Mesendoderm (in vitro differentiated cells): Measurements from ENCODE around the gene SLC2A14.
"Not testable (repeated sequence)": the region's sequence is repeated elsewhere in the genome, so short reads cannot be mapped to it uniquely, and the experiment has no call there.

ENCODE experiments used
- DNase-seq: peaks from one replicate; pipeline ENCODE4 v3.0.0; 2013
- H2AK5ac ChIP-seq: 2 replicates; pipeline ENCODE4 v1.6.1; 2013; ENCODE audit warnings: low read length, inconsistent platforms
- H2BK120ac ChIP-seq: 2 replicates; pipeline ENCODE4 v1.6.1; 2013; ENCODE audit warnings: low read depth, mild to moderate bottlenecking, low read length, moderate library complexity, mixed read lengths
- H2BK15ac ChIP-seq: replicated peaks from 2 replicates; pipeline ENCODE4 v1.6.1; 2013; ENCODE audit warnings: low read depth, mild to moderate bottlenecking, moderate library complexity
- H2BK5ac ChIP-seq: 2 replicates; pipeline ENCODE4 v1.6.1; 2013; ENCODE audit warnings: low read length, inconsistent platforms
- H3K18ac ChIP-seq: 2 replicates; pipeline ENCODE4 v1.6.1; 2013; ENCODE audit warnings: mild to moderate bottlenecking, low read length, mixed read lengths
- H3K23ac ChIP-seq: one replicate; pipeline ENCODE4 v1.6.1; 2013; ENCODE audit warnings: low read length
- H3K27ac ChIP-seq: 2 replicates; pipeline ENCODE4 v1.5.1; 2013; ENCODE audit warnings: low read depth, mild to moderate bottlenecking, inconsistent platforms, low read length, moderate library complexity
- H3K27me3 ChIP-seq: 2 replicates; pipeline ENCODE4 v1.6.1; 2013; ENCODE audit warnings: low read length, control low read depth, mild to moderate bottlenecking, inconsistent platforms; ENCODE audit not compliant: insufficient read depth, poor library complexity
- H3K36me3 ChIP-seq: 2 replicates; pipeline ENCODE4 v1.6.1; 2013; ENCODE audit warnings: low read length, inconsistent platforms; ENCODE audit not compliant: control insufficient read depth, insufficient read depth
- H3K4ac ChIP-seq: one replicate; pipeline ENCODE4 v1.6.1; 2013; ENCODE audit warnings: low read depth, mild to moderate bottlenecking, low read length, moderate library complexity
- H3K4me1 ChIP-seq: 2 replicates; pipeline ENCODE4 v1.6.1; 2013; ENCODE audit warnings: low read depth, low read length, inconsistent platforms; ENCODE audit not compliant: control insufficient read depth
- H3K4me2 ChIP-seq: 2 replicates; pipeline ENCODE4 v1.6.1; 2013; ENCODE audit warnings: low read length
- H3K4me3 ChIP-seq: 2 replicates; pipeline ENCODE4 v1.5.1; 2013; ENCODE audit warnings: mild to moderate bottlenecking, low read length
- H3K56ac ChIP-seq: one replicate; pipeline ENCODE4 v1.6.1; 2013; ENCODE audit warnings: low read length
- H3K79me1 ChIP-seq: 2 replicates; pipeline ENCODE4 v1.6.1; 2013; ENCODE audit warnings: low read length, inconsistent platforms
- H3K79me2 ChIP-seq: 2 replicates; pipeline ENCODE4 v1.6.1; 2013; ENCODE audit warnings: mild to moderate bottlenecking, low read length; ENCODE audit not compliant: control insufficient read depth, insufficient read depth
- H3K9ac ChIP-seq: 2 replicates; pipeline ENCODE4 v1.6.1; 2013; ENCODE audit warnings: low read length, inconsistent platforms
- H4K5ac ChIP-seq: one replicate; pipeline ENCODE4 v1.6.1; 2013; ENCODE audit warnings: low read length
- H4K8ac ChIP-seq: one replicate; pipeline ENCODE4 v1.6.1; 2013; ENCODE audit warnings: low read depth, mild to moderate bottlenecking, control low read depth, low read length, moderate library complexity
- WGBS: extraction: QIAGEN DNeasy Blood & Tissue Kit; methylation state at CpG from one replicate; pipeline ENCODE4 v1.1.7; 2013; ENCODE audit warnings: low lambda C conversion rate, missing lambda C conversion rate; ENCODE audit not compliant: insufficient coverage; ENCODE audit errors: extremely low coverage; 5-methylcytosine and 5-hydroxymethylcytosine counted together

Gene SLC2A14

GRCh38 chr12:7868391-7868790, 4.3 kb downstream of the SLC2A14 start:
- Histone ChIP-seq H3K79me1 (no peaks in the 10 kb centered on the region), H3K18ac (no peak overlapping the region), H3K4ac (no peak overlapping the region), H2AK5ac (no peak overlapping the region), H2BK5ac (no peak overlapping the region), H3K36me3 (no peaks in the 10 kb centered on the region), H3K4me2 (no peak overlapping the region), H3K27me3 (no peaks in the 10 kb centered on the region), H3K27ac (no peak overlapping the region), H4K5ac (no peak overlapping the region), H3K4me3 (no peak overlapping the region), H3K4me1 (peaks cover 2% of the 10 kb centered on the region), H3K56ac (no peak overlapping the region), H3K23ac (no peak overlapping the region), H3K9ac (no peak overlapping the region), H2BK120ac (no peak overlapping the region), H2BK15ac (no peak overlapping the region), H3K79me2 (no peaks in the 10 kb centered on the region), H4K8ac (no peak overlapping the region)
- WGBS: no CpG with 5 or more reads among the region's 4 CpGs
- no peak for DNase-seq

GRCh38 chr12:7864601-7865150, 8.0 kb downstream of the SLC2A14 start:
- H3K4me3 ChIP-seq: no peak overlapping the region
- H3K56ac ChIP-seq: no peak overlapping the region
- no peak overlapping the region for H3K27ac ChIP-seq
- no peak overlapping the region for H3K4me2 ChIP-seq
- H2BK5ac ChIP-seq: no peak overlapping the region
- H3K36me3 ChIP-seq: no peaks in the 10 kb centered on the region
- H3K4ac ChIP-seq: no peak overlapping the region
- H4K8ac ChIP-seq: no peak overlapping the region
- H4K5ac ChIP-seq: no peak overlapping the region
- no peak overlapping the region for H3K9ac ChIP-seq
- no peaks in the 10 kb centered on the region for H3K27me3 ChIP-seq
- no peak for DNase-seq
- no peaks in the 10 kb centered on the region for H3K79me1 ChIP-seq
- no CpG with 5 or more reads among the region's 12 CpGs for WGBS
- H3K4me1 ChIP-seq: peaks cover 2% of the 10 kb centered on the region
- no peak overlapping the region for H3K18ac ChIP-seq
- H3K79me2 ChIP-seq: no peaks in the 10 kb centered on the region
- H2BK120ac ChIP-seq: no peak overlapping the region
- no peak overlapping the region for H2AK5ac ChIP-seq
- H3K23ac ChIP-seq: no peak overlapping the region
- no peak overlapping the region for H2BK15ac ChIP-seq

GRCh38 chr12:7862814-7863348, 9.8 kb downstream of the SLC2A14 start:
- WGBS: no CpG with 5 or more reads among the region's 20 CpGs

GRCh38 chr12:7862301-7862700, 10.4 kb downstream of the SLC2A14 start:
- H3K23ac ChIP-seq: not testable (repeated sequence)

More at GRCh38 chr12:7862814-7863348, 9.8 kb downstream of the SLC2A14 start:
- not testable (repeated sequence) for H3K79me2 ChIP-seq, H3K27ac ChIP-seq, H3K36me3 ChIP-seq, H3K9ac ChIP-seq, H3K4ac ChIP-seq, H4K5ac ChIP-seq, H2AK5ac ChIP-seq, H3K18ac ChIP-seq, H3K79me1 ChIP-seq, H3K27me3 ChIP-seq, H3K4me3 ChIP-seq, H3K23ac ChIP-seq, H2BK5ac ChIP-seq, DNase-seq, H4K8ac ChIP-seq, H3K4me1 ChIP-seq, H3K56ac ChIP-seq, H3K4me2 ChIP-seq, H2BK15ac ChIP-seq, H2BK120ac ChIP-seq

GRCh38 chr12:7859552-7859951, 13.2 kb downstream of the SLC2A14 start:
- peak overlapping the region; percentile 98 for H3K27ac ChIP-seq
- DNase-seq: peak; percentile 35
- no peaks in the 10 kb centered on the region for H3K79me1 ChIP-seq
- H3K23ac ChIP-seq: no peak overlapping the region
- no peaks in the 10 kb centered on the region for H3K36me3 ChIP-seq
- H4K5ac ChIP-seq: no peak overlapping the region
- WGBS: no CpG with 5 or more reads among the region's 2 CpGs
- no peak overlapping the region for H3K9ac ChIP-seq
- no peak overlapping the region for H3K4me2 ChIP-seq
- peaks cover 4% of the 10 kb centered on the region for H3K4me1 ChIP-seq
- no peaks in the 10 kb centered on the region for H3K79me2 ChIP-seq
- H4K8ac ChIP-seq: no peak overlapping the region
- H3K56ac ChIP-seq: no peak overlapping the region
- peak overlapping the region; percentile 38 for H2AK5ac ChIP-seq
- peak overlapping the region; percentile 22 for H3K18ac ChIP-seq
- H3K4me3 ChIP-seq: no peak overlapping the region
- H2BK15ac ChIP-seq: no peak overlapping the region
- H3K27me3 ChIP-seq: no peaks in the 10 kb centered on the region
- no peak overlapping the region for H3K4ac ChIP-seq
- peak overlapping the region; percentile 56 for H2BK120ac ChIP-seq
- H2BK5ac ChIP-seq: peak overlapping the region; percentile 22

More at GRCh38 chr12:7862301-7862700, 10.4 kb downstream of the SLC2A14 start:
- H3K4me2 ChIP-seq, H3K4me1 ChIP-seq, H2BK5ac ChIP-seq, H4K8ac ChIP-seq, H4K5ac ChIP-seq, H3K79me2 ChIP-seq, H2BK120ac ChIP-seq, H3K9ac ChIP-seq, H2BK15ac ChIP-seq, H3K27me3 ChIP-seq, H3K27ac ChIP-seq, DNase-seq, H3K4me3 ChIP-seq, H3K36me3 ChIP-seq, H2AK5ac ChIP-seq, H3K79me1 ChIP-seq: not testable (repeated sequence)
- peak overlapping the region; percentile 1 for H3K4ac ChIP-seq
- no CpG with 5 or more reads among the region's 24 CpGs for WGBS
- peak overlapping the region; percentile 81 for H3K18ac ChIP-seq
- peak overlapping the region; percentile 25 for H3K56ac ChIP-seq

GRCh38 chr12:7857971-7858370, 14.7 kb downstream of the SLC2A14 start:
- WGBS: no CpG with 5 or more reads among the region's 3 CpGs
- H3K27ac ChIP-seq: peak overlapping the region; percentile 8

More at GRCh38 chr12:7857971-7858370, 14.7 kb downstream of the SLC2A14 start:
- no peak overlapping the region for H2AK5ac ChIP-seq
- H3K27me3 ChIP-seq: no peaks in the 10 kb centered on the region
- H4K5ac ChIP-seq: no peak overlapping the region
- H3K4ac ChIP-seq: peak overlapping the region; percentile 41
- no peak for DNase-seq
- peak overlapping the region; percentile 43 for H3K56ac ChIP-seq
- H3K79me2 ChIP-seq: no peaks in the 10 kb centered on the region
- H2BK5ac ChIP-seq: no peak overlapping the region
- H3K4me2 ChIP-seq: no peak overlapping the region
- H3K36me3 ChIP-seq: no peaks in the 10 kb centered on the region
- peak overlapping the region; percentile 99 for H3K18ac ChIP-seq
- H2BK15ac ChIP-seq: no peak overlapping the region
- H3K4me3 ChIP-seq: no peak overlapping the region
- H3K79me1 ChIP-seq: no peaks in the 10 kb centered on the region
- no peak overlapping the region for H3K9ac ChIP-seq
- peaks cover 4% of the 10 kb centered on the region for H3K4me1 ChIP-seq
- H2BK120ac ChIP-seq: peak overlapping the region; percentile 99
- no peak overlapping the region for H3K23ac ChIP-seq
- H4K8ac ChIP-seq: no peak overlapping the region
